HepG2 (cell line): Measurements from ENCODE around the gene TTLL7.

Source experiments
- CENPX ChIP-seq: sonication (generic); formaldehyde crosslinking; IDR thresholded peaks from 2 replicates; pipeline ENCODE4 v1.9.0; 2021; ENCODE audit warnings: mild to moderate bottlenecking, missing genetic modification reagents, moderate library complexity
- CREBL2 ChIP-seq: sonication (generic); formaldehyde crosslinking; IDR thresholded peaks from 2 replicates; pipeline ENCODE4 v1.8.1; 2023; ENCODE audit warnings: missing genetic modification reagents, mild to moderate bottlenecking, borderline replicate concordance
- EZH2 ChIP-seq: conservative IDR thresholded peaks from 2 replicates; pipeline ENCODE4 v1.6.1; 2012; ENCODE audit warnings: mild to moderate bottlenecking, low read depth, low read length, moderate library complexity
- HNRNPUL1 ChIP-seq: fragments of 200-400 bp; formaldehyde crosslinking; IDR thresholded peaks from 2 replicates; pipeline ENCODE4 v1.6.1; 2017; ENCODE audit warnings: low read depth, mild to moderate bottlenecking, low read length, moderate library complexity
- NCOA2 ChIP-seq: sonication (generic); formaldehyde crosslinking; IDR thresholded peaks from 2 replicates; pipeline ENCODE4 v1.8.0; 2022; ENCODE audit warnings: inconsistent platforms
- PBX3 ChIP-seq: sonication (generic); formaldehyde crosslinking; IDR thresholded peaks from 2 replicates; pipeline ENCODE4 v1.8.1; 2023; ENCODE audit warnings: missing genetic modification reagents, inconsistent platforms, borderline replicate concordance
- POLR2AphosphoS2 ChIP-seq: IDR thresholded peaks from 2 replicates; pipeline ENCODE4 v1.6.1; 2011; ENCODE audit warnings: low read depth, low read length, improper control_type of control experiment
- POLR2AphosphoS5 ChIP-seq: IDR thresholded peaks from 2 replicates; pipeline ENCODE4 v1.6.1; 2012; ENCODE audit warnings: low read depth, low read length
- PREB ChIP-seq: sonication (generic); formaldehyde crosslinking; IDR thresholded peaks from 2 replicates; pipeline ENCODE4 v1.4.0; 2020; ENCODE audit warnings: missing genetic modification reagents
- SRSF9 ChIP-seq: fragments of 200-400 bp; formaldehyde crosslinking; IDR thresholded peaks from 2 replicates; pipeline ENCODE4 v1.6.1; 2018; ENCODE audit warnings: borderline replicate concordance, mild to moderate bottlenecking, low read depth, low read length; ENCODE audit not compliant: insufficient read depth, poor library complexity, severe bottlenecking
- ZBTB1 ChIP-seq: sonication (generic); formaldehyde crosslinking; IDR thresholded peaks from 2 replicates; pipeline ENCODE4 v1.4.0; 2020; ENCODE audit warnings: missing genetic modification reagents, borderline replicate concordance
- ZC3H13 ChIP-seq: sonication (generic); formaldehyde crosslinking; IDR thresholded peaks from 2 replicates; pipeline ENCODE4 v1.8.1; 2023; ENCODE audit warnings: mild to moderate bottlenecking, missing genetic modification reagents, moderate library complexity
- ZFP36 ChIP-seq: fragments of 150-350 bp; IDR thresholded peaks from 2 replicates; pipeline ENCODE4 v1.6.1; 2018; ENCODE audit warnings: borderline replicate concordance, low read length, low read depth; ENCODE audit not compliant: partially characterized antibody
- ZNF510 ChIP-seq: sonication (generic); formaldehyde crosslinking; IDR thresholded peaks from 2 replicates; pipeline ENCODE4 v1.4.0; 2020; ENCODE audit warnings: low read depth, mild to moderate bottlenecking, missing genetic modification reagents

- TF ChIP-seq ZBTB1 (CRISPR knock-in tag) (no peak), PREB (CRISPR knock-in tag) (no peak), EZH2 (no peak), CREBL2 (CRISPR knock-in tag) (no peak), PBX3 (CRISPR knock-in tag) (no peak), ZC3H13 (CRISPR knock-in tag) (no peak), HNRNPUL1 (no peak), NCOA2 (CRISPR knock-in tag) (no peak), ZFP36 (no peak), CENPX (CRISPR knock-in tag) (no peak), ZNF510 (CRISPR knock-in tag) (no peak), SRSF9 (no peak), POLR2AphosphoS5 (no peak), POLR2AphosphoS2 (no peak)
Measured at GRCh38 chr1:84008631-84009030, 9.7 kb upstream of the TTLL7 start.
